Left ventricle myocardium superior (tissue), 1 donor: ENCODE data around the gene FANCC. TPM values are rescaled to one million over a fixed set of nuclear protein-coding genes. Genes with fewer than 3 reads are reported as not detected.

Experiments
- ATAC-seq: fragments of 200-7000 bp; cut with Tn5 transposase; one replicate; pipeline ENCODE4 v1.9.1; 2020; ENCODE audit warnings: mild to moderate bottlenecking, moderate library complexity
- DNase-seq: peaks from one replicate; pipeline ENCODE4 v3.0.0-alpha.2; 2020
- intact Hi-C: fragments of 100-400 bp; cut with micrococcal nuclease; formaldehyde crosslinking; loops from one replicate; pipeline ENCODE4 v1.11.0; 2022
- long read RNA-seq: library from polyadenylated mRNA; unstranded; transcript quantifications from one replicate; pipeline ENCODE4 v2.0.0, GENCODE V29; 2021
- total RNA-seq: library from RNA; stranded (reverse); fragmentation: NEBNext Ultra II Directional; extraction: Animal tissue kit (Norgen Biotek cat#: 25700); gene quantifications from one replicate; pipeline ENCODE4 v1.2.1, GENCODE V29; 2021
- donor health status: DM: no; HTN: yes; CAD: no; lungs with severe emphysema.

FANCC gene, protein sequence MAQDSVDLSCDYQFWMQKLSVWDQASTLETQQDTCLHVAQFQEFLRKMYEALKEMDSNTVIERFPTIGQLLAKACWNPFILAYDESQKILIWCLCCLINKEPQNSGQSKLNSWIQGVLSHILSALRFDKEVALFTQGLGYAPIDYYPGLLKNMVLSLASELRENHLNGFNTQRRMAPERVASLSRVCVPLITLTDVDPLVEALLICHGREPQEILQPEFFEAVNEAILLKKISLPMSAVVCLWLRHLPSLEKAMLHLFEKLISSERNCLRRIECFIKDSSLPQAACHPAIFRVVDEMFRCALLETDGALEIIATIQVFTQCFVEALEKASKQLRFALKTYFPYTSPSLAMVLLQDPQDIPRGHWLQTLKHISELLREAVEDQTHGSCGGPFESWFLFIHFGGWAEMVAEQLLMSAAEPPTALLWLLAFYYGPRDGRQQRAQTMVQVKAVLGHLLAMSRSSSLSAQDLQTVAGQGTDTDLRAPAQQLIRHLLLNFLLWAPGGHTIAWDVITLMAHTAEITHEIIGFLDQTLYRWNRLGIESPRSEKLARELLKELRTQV
- 5.9 TPM for total RNA-seq
- long read RNA-seq, full-length matches to known transcripts = 1 of 5 reads
- long read RNA-seq, partial matches to known transcripts = 0 of 5 reads
- long read RNA-seq, other reads (novel, unspliced or antisense) = 4 of 5 reads

DNA sequence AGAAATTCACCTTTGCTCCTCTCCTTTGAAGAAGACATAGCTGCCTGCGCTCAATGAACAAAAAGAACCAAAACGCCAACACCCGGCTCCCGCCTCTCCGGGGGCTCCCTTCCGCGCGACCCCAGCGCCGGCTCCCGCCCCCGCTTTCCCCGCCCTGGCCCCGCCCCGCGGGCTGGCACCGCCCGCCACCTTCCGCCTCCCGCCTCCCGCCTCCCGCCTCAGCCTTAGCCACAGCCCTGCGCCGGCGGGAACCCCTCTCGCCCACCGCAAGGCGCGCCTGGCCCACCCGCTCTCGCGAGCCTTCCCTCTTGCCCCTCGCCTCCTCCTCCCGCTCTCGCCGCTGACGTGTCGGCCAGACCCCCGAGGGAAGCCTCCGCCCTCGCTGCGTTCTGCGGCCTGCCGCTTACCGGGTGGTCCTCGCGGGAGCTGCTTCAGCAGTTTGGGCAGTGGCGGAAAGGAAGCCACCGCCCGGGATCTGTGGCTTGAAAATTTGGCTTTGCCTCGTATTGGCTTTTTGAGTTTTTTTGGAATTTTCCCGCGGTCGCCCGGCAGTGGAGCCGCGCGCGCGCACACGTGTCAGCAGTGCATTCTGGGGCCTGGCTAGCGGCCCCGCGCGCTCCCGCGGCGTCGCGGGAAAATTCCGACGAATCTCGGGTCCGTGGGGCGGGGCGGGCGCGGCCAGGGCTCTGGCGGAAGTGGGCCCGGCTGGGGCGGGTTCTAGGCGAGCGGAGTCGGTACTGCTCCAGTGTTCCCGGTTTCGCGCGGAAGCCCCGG is at the start of gene FANCC:
FANCC (minus strand) TSS at position 591 of the 774 bp plus-strand sequence. CDS start 68,418 bp downstream, outside the sequence.
- peak; percentile 98 for DNase-seq
- peak; percentile 96 for ATAC-seq
- intact Hi-C loops = loop anchor here (10.0 kb wide), 1 partner anchor 1367 kb away; no protein-coding TSS in a partner anchor

DNA sequence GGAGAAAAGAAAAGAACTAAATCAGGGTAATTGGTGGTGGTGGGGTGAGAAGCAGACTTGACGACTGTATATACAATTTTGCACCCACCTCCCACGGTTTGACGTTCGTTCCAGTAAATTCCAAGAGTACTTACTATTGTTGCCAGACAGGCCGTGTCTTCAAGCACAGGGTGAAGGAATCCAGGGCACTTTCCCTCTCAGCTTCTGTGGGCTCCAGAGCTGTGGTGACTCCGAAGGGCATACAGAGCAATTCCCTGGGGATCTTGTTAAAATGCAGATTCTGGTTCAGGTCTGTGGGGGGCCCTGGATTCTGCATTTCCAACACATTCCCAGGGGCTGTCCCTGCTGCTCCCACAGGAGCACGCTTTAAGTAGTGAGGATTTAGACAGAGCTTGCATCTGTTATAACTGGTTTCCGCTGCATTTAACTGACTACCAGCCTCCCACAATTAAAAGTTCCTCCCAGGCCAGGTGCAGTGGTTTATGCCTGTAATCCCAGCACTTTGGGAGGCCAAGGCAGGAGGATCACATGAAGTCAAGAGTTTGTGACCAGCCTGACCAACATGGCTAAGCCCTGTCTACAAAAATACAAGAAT is 49.3 kb upstream of the FANCC start:
- intact Hi-C loops = no loop called here
- no peak for DNase-seq
- no peak for ATAC-seq

DNA sequence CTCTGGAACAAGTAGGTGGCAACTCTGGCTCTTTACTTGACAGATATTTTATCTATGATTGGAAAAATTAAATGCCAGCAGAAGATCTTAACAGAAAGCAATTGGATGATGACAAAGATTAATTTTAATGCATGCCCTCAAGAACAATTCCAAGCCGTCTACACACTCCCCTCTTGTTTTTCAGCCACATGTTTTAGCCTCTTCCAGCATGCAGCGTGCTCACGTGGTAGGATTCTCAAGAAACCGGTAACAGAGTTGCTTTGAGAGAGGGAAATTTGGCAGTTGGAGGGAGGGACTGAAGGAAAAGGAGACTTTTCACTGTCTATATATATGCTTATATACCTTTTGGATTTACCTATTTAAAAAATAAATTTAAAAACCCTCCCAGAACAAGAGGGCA is 48.3 kb upstream of the FANCC start:
- ATAC-seq (no peak), DNase-seq (no peak)
- intact Hi-C loops = no loop called here

DNA sequence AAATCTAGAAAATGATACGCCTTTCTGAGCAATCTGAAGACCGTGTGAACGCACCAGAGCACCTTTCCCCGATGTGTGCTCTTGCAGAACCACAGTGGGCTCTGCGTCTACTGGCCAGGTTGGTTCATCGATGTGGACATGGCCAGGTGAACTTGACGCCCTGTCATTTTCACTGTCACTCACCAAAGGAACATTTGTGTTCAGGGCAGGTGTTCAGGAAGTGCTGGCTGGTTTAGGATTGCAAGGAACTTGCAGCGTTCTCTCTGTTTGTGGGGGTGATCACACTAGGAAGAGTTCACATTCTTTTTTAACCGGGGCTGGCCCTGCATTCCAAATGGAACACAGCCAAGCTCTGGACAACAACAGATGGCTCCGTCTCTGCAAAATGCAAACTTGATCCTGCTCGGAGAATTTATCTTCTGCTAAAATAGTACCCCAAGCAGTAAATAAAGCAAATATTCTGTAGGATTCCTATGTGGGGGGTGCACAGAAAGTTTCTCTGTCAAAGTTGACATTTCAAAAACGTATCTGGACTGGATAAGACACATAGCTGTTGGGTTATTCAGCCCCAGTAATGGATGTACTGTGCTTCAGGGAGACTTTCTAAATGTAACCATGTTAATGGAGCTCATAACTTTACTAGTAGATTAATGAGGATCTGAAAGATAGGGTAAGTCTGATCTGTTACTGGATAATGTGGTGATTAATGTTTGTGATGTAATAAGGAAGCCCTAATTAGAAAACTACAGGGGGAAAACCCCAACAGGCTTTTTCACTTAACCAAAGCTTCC is 45.7 kb upstream of the FANCC start:
- DNase-seq (no peak), ATAC-seq (no peak)
- intact Hi-C loops = no loop called here

DNA sequence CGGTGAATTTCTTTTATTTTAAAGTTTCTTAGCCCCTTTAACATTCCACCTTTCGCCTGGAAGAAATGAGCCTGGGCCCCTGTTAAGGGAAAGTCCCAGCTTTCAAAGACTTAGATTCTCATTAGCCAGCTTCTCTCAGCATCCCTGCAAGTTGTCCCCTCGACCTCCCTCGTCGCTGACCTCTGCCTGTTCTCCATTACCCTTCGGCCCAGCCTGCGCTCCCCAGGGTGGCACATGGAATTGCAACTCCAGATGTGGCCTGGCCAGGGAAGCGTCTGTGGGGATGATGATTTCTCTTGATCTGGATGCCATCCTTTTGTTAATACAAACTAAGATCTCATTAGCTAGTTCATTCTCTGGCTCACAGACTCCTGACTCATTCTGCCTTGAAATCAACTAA is 43.4 kb upstream of the FANCC start:
- no peak for DNase-seq
- intact Hi-C loops = no loop called here
- no peak for ATAC-seq

DNA sequence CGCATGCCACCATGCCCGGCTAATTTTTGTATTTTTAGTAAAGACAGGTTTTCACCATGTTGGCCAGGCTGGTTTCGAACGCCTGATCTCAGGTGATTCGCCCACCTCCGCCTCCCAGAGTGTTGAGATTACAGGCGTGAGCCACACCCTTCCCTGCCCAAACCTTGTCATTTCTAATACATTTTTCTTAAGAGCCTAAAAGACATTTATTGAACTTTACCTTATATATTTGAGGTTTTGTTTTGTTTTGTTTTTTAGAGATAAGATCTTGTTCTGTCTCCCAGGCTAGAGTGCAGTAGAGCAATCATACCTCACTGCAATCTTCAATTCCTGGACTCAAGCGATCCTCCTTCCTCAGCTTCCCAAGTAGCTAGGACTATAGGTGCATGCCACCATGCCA is 39.8 kb upstream of the FANCC start:
- ATAC-seq = no peak
- intact Hi-C loops = no loop called here
- DNase-seq = no peak

DNA sequence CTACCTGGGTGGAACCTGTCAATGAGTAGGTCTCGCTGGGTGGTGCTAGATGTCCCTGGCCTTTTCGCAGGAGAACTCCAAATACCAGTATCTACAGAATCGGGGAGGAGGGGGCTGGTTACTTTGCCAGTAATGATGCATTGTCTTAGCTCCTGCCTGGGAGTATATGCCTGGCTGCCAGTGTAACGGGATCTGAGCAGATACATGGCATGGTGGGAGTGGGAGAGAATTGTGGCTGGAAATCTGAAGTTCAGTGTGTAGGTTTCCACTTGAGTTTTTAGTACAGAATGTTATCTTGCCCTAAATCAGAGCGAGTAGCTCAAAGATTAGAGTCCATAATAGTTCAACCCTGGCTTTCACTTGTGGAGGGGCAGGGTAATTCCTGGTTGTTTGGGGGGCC is 38.0 kb upstream of the FANCC start:
- no peak for DNase-seq
- no peak for ATAC-seq
- intact Hi-C loops = no loop called here

DNA sequence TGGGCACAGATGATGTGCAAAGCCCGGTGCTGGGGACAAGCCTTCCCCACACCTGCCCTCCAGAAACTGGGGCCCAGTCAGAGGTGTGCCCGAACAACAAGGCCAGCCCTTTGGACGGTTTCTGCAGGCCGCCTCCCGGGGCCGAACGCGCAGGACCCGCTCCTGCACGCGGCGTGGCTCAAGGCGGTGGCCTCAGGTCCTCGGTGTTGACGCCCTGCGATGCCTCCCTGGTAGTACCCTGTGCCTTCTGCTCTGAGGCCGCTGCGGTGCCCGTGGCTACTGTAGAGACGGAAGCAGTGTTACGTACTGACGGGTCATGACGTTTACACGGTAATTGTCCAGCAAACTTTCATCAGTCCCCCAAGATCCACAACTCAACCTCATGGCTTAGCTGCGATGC is 33.5 kb upstream of the FANCC start:
- intact Hi-C loops = no loop called here
- DNase-seq (no peak), ATAC-seq (no peak)

DNA sequence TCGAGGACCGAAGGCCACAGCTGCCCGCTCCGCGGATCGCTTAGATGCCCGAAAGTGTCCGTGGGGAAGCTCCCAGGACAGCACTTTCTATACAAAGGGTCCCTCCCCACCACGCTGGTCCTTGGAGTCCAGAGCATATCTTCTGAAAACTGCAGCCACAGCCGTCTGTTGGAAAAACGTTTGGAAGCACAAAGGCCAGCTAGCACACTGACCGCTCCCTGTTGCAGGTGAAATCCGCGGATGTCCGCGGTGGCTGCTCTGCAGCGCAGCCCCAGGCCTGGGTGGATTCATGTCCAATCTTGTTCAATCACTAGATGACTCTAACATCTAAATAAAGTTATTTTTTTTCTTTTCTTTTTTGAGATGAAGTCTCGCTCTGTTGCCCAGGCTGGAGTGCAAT is 32.8 kb upstream of the FANCC start:
- intact Hi-C loops = no loop called here
- no peak for ATAC-seq
- no peak for DNase-seq

DNA sequence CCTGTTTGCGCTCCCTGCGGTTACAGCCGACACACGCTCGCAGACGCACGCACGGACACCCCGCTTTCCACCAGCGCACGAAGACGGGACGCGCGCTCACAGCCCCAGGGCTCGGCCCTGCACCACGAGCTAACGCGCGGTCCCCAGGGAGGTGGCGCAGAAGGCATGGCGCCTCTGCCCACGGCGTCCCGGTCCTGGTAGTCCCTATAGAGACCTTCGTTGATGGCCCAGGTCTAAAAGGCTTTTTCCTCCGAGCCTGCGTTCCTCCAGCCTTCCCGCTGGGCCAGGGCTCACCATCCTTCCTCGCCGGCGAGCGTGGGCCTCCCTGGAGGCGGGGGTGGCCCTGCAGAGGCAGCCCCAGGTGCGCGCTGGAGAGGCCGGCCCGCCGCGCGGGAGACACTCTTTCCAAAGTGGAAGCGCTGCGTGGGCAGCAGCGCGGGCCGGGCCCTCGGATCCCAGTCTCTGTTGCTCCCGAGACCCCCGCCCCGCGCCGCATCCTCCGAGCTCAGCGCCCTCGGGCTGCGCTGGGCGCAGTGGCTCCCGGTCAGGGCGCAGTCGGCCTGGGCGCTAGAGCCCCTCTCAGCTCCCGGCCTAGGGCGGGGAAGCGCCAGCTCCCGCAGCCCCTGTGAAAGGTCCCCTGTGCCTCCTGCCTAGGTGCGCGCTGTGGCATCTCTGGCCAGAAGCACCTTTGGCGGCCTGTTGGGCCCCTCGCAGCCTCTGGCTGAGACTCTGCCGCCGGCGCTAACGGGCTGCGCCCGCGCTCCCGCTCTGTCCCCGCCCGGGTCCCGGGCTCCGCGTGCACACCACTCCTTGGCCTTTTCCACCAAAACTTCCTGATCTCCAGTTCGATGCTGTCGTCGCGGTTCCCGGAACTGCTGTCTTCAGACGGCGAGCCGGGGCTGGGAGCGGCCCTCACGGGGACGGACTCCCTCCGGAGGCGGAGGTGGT is 31.9 kb upstream of the FANCC start:
- intact Hi-C loops = no loop called here
- no peak for ATAC-seq
- DNase-seq = no peak

DNA sequence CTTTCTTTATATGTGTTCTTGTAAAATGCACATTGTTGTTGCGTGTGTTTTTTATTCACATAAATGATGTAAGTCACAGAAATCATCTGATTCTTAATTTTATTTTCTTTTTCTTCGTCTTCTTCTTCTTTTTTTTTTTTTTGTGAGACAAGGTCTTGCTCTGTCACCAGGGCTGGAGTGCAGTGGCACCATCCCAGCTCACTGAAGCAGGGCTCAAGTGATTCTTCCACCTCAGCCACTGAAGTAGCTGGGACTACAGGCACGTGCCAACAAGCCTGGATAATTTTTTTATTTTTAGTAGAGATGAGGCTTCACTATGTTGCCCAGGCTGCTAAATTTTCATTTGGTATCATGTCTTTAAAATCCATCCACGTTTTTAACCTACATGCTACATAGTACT is 28.5 kb upstream of the FANCC start:
- no peak for ATAC-seq
- intact Hi-C loops = no loop called here
- DNase-seq = no peak

DNA sequence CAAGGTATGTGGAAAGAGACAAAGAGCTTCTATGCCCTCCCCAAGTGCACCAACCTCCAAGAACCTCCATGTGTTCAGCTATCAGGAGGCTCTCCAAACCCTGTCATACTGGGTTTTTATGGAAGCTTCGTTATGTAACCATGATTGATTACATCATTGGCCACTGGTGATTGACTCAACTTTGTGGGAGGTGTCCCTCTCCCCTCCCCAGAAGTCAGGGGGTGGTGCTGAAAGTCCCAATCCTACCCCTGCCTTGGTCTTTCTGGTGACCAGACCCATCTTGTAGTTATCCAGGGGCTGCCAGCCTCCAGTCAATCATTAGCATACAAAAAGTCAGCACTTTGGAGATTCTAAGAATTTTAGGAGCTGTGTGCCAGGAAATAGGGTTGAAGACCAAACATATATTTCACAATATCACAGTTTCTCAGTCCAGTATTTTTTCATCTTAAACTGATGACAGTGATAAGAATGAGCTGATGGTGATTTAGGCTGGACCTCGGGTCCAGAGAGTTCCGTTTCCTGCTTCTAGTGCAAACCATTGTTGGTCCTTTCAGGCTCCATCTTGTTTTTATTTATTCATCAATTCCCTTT is 27.3 kb upstream of the FANCC start:
- DNase-seq (no peak), ATAC-seq (no peak)
- intact Hi-C loops = no loop called here

DNA sequence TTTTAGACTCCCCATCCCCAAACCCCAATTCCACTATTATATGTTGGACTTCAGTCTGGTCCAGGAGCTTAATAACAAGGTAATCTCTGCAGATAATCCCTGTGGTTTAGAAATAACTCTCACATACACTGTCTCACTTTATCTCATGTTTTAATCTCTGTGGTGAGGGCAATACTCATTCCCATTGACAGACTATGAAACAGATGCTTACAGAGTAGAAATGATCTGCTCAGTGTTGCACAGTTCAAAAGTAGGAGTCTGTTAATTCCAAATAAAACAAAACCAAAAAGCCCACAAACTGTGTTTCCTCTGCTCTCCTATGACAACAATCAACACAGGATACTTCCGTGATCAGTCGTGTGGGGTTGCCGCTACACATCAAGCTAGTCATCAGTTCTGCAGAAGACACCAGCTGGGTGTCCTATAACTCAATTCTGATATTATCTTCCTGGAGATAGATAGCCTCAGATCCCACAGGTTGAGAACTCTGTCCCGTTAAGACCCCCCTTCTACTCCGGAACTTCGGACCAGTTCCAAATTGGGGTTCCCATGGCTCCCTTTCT is 26.3 kb upstream of the FANCC start:
- DNase-seq (no peak), ATAC-seq (no peak)
- intact Hi-C loops = no loop called here

DNA sequence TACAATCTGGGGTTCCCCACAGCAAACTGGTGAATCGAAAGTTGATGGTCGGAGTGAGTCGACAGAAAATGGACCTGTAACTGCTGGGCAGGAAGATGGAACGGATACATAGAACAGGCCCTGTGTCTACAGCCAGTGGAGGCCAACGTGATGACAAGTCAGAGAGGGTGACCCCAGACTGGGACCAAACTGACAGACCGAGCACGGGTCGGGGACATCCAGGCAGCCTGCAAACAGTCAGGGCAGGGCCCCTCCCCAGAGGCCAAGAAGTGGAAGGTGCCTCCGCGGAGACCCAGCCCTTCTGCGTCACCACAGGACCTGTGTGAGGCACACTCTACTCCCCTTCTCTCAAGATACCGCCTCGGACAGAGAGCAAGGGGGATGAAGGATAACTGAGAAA is 25.1 kb upstream of the FANCC start:
- DNase-seq = no peak
- intact Hi-C loops = no loop called here
- no peak for ATAC-seq

DNA sequence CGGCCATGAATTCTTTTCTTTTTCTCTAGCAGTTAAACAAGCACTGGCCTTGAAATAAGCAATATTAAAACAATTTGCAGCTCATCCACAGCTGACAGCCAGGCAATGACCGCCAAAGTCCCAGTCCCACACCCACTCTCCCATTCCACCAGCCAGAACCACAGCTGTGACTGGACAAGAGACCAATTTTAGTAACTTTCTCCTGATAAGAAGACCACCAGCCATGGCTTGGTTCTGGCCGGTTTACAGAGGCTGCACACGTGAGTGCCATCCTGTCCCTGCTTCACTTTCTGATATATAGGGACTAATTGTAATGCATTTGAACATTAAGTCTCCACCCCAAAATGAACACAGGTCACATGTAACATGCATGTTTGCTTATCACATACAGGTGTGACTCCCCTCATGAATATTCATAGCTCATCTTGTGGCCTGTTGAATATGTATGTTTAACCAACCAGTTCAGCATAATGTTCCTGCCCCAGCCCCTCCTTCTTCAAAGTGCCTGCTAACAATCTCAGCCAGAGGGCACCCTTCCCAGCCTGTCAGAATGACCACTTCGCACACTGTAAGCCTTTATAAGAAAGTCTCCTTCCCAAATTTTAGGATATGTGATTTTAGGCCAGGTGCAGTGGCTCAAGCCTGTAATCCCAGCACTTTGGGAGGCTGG is 23.9 kb upstream of the FANCC start:
- ATAC-seq (peak; percentile 42), DNase-seq (no peak)
- intact Hi-C loops = no loop called here

DNA sequence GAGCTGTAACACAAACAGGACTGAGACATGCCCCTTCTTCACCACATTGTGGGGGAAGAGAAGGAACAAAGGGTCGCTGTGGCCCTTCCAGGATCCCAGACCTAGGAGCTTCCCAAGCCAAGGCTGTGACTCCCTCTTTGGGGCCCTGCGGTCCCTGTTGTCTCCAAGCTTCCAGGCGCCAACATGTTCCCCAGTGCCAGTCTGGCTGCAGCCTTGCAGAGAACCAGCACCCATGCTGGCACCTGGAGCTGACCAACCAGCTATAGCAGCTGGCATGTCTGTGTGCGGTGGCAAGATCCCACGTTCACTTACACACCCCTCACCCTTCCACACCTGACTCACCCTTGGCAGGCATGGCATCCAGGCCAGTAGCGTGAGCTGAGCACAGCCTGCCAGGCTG is 20.7 kb upstream of the FANCC start:
- ATAC-seq (no peak), DNase-seq (no peak)
- intact Hi-C loops = no loop called here

DNA sequence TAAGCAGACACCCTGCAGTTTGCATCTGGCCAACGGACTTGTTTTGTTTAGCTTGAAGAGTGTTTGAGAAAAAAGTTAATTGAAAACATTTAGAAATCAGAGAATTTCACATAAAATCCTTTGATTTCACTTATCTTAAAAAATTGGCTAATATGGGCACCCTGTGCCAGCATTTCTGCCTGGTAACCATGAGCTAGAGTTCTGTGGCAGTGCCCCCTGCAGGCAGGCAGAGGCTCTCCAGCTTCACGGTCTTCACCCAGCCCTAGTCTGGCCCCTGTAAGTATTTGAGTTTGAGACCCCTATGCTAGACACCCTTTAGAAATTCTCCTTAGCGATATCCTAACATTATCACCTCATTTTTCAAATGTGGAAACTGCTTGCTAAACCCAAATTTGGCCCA is 18.8 kb upstream of the FANCC start:
- intact Hi-C loops = no loop called here
- ATAC-seq = no peak
- DNase-seq = no peak
